SK-N-MC (cell line): ENCODE data around the gene DCDC2C.

Source experiments
- DNase-seq: peaks from one replicate; pipeline ENCODE4 v3.0.0-alpha.2; 2011; ENCODE audit warnings: low read depth, low spot score
- H3K27ac ChIP-seq: fragments of 200-600 bp; sonication (generic); 2 replicates; pipeline ENCODE4 v1.5.1; 2016; ENCODE audit warnings: mixed run types
- H3K36me3 ChIP-seq: fragments of 200-600 bp; sonication (generic); 2 replicates; pipeline ENCODE4 v1.6.1; 2017; ENCODE audit warnings: antibody characterized with exemption, low read length, mixed read lengths; ENCODE audit not compliant: insufficient read depth
- H3K4me3 ChIP-seq: fragments of 200-600 bp; sonication (generic); 2 replicates; pipeline ENCODE4 v1.5.1; 2016
- H3K9ac ChIP-seq: fragments of 200-600 bp; sonication (generic); 2 replicates; pipeline ENCODE4 v1.8.0; 2017; ENCODE audit warnings: mixed run types, mixed read lengths; ENCODE audit not compliant: insufficient read length
- H3K9me3 ChIP-seq: fragments of 200-600 bp; sonication (generic); 2 replicates; pipeline ENCODE4 v1.6.1; 2017; ENCODE audit warnings: low read depth, mild to moderate bottlenecking, antibody characterized with exemption, low read length, moderate library complexity, mixed read lengths
- EZH2 ChIP-seq: fragments of 200-600 bp; sonication (generic); IDR thresholded peaks from one replicate; pipeline ENCODE4 v1.6.1; 2017; ENCODE audit warnings: antibody characterized with exemption
- FOXP2 ChIP-seq: optimal IDR thresholded peaks from 2 replicates; pipeline ENCODE3; 2011; ENCODE audit warnings: mild to moderate bottlenecking, moderate library complexity; ENCODE audit not compliant: insufficient read depth; ENCODE audit errors: extremely low read length, control extremely low read depth
- POLR2AphosphoS5 ChIP-seq: IDR thresholded peaks from 2 replicates; pipeline ENCODE4 v1.6.1; 2012; ENCODE audit warnings: mild to moderate bottlenecking, low read depth, low read length, borderline replicate concordance

Gene DCDC2C

GRCh38 chr2:3731829-3732228, 28.5 kb downstream of the DCDC2C start:
- Histone ChIP-seq H3K27ac (no peak overlapping the region), H3K36me3 (no peaks in the 10 kb centered on the region), H3K9me3 (no peaks in the 10 kb centered on the region), H3K4me3 (no peak overlapping the region), H3K9ac (no peak overlapping the region)
- DNase-seq: no peak
- TF ChIP-seq EZH2: no peak
- TF ChIP-seq POLR2AphosphoS5: no peak
- no peak for TF ChIP-seq FOXP2

DNA sequence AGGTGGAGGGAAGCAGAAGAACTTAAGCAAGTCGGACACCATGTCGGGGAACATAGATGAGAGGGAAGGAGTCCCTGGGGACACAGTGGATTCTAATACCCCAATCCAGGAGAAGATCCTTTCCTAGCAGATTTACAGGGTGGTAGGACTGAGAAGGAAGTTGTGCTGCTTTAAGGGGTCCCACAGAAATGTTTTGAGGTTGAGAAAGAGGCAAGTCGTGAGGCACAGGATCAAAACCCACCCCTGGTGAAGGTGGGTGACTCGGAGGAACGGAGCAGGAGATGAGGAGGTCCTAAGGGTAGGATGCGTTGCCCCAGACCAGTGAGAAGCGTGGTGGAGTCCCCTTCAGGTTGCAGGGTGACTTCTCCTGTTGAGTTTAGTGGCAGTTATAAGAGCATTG, 32.7 kb downstream of the DCDC2C start:
- no peak for DNase-seq
- no peaks in the 10 kb centered on the region for H3K9me3 ChIP-seq
- no peak overlapping the region for H3K4me3 ChIP-seq
- TF ChIP-seq FOXP2: no peak
- TF ChIP-seq EZH2: no peak
- no peak for TF ChIP-seq POLR2AphosphoS5
- H3K27ac ChIP-seq: no peak overlapping the region
- no peak overlapping the region for H3K9ac ChIP-seq
- no peaks in the 10 kb centered on the region for H3K36me3 ChIP-seq

DNA sequence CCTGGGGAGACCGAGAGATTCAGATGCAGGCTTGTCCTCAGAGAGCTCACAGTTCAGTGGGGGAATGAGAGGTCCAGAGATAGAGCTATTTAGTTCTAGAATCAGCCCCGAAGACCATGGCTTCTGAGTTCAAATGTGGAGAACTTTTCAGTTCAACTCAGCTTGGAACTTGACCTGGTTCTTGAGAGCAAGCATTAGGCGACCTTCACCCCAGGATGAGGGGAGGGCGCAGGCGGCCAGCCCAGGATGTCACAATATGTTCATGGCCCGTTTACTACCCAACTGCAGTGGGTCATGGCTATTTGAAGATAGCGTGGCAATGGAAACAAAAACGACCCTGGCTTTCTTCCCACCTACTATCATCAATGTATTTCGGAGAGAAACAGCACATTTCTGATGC, 33.8 kb downstream of the DCDC2C start:
- H3K9ac ChIP-seq: no peak overlapping the region
- H3K27ac ChIP-seq: no peak overlapping the region
- TF ChIP-seq EZH2 (no peak), FOXP2 (no peak), POLR2AphosphoS5 (no peak)

DNA sequence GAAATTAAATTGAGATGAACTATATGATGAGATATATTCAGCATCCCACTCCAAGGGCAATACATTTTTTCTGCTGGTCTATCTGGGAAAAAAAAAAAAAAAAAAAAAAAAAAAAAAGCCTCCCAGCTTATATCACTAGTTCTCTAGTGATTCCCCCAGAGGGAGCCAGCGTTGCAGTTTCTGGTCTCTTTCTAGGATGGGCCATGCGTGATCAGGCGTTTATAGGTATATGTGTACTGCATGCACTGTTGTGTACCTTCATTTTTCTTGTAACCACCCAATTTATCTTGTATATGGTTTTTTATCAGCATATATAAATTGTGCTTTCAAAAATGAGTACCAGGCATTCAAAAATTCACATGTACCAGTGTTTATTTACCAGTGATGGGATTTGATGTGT, 35.1 kb downstream of the DCDC2C start:
- TF ChIP-seq FOXP2: no peak
- no peak for TF ChIP-seq EZH2
- TF ChIP-seq POLR2AphosphoS5: no peak
- no peak for DNase-seq
- Histone ChIP-seq H3K27ac (peak overlapping the region; percentile 87), H3K9ac (no peak overlapping the region), H3K4me3 (no peak overlapping the region), H3K9me3 (no peaks in the 10 kb centered on the region), H3K36me3 (no peaks in the 10 kb centered on the region)

More for the DNA sequence above, 33.8 kb downstream of the DCDC2C start:
- no peak for DNase-seq
- H3K9me3 ChIP-seq: no peaks in the 10 kb centered on the region
- no peak overlapping the region for H3K4me3 ChIP-seq
- no peaks in the 10 kb centered on the region for H3K36me3 ChIP-seq

DNA sequence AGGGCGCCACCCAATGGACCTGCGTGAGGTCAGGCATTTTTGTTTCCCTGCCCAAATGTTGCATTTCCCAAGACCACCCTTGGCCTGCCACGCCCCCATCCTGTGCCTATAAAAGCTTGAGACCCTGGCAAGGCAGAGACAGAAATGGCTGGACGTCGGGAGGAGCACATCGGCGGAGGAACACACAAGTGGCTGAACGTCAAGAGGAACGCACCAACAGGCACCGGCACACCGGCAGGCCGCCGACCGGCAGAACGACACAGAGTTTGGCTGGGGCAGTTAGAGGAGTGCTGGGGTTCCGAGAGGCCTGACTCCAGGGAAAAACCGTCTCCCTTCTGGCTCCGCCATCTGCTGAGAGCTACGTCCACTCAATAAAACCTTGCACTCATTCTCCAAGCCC, 35.9 kb downstream of the DCDC2C start:
- no peak overlapping the region for H3K9ac ChIP-seq
- no peak overlapping the region for H3K4me3 ChIP-seq
- no peaks in the 10 kb centered on the region for H3K9me3 ChIP-seq
- peak overlapping the region; percentile 87 for H3K27ac ChIP-seq
- TF ChIP-seq FOXP2 (no peak), POLR2AphosphoS5 (no peak), EZH2 (no peak)
- no peaks in the 10 kb centered on the region for H3K36me3 ChIP-seq
- DNase-seq: no peak

- no peaks in the 10 kb centered on the region for H3K36me3 ChIP-seq
- H3K27ac ChIP-seq: peak overlapping the region; percentile 87
- no peaks in the 10 kb centered on the region for H3K9me3 ChIP-seq
- peak overlapping the region; percentile 56 for H3K9ac ChIP-seq
- TF ChIP-seq FOXP2 (no peak), POLR2AphosphoS5 (no peak), EZH2 (no peak)
- peak overlapping the region; percentile 61 for H3K4me3 ChIP-seq
- DNase-seq: no peak
Observed at GRCh38 chr2:3741396-3741795, 38.0 kb downstream of the DCDC2C start.

DNA sequence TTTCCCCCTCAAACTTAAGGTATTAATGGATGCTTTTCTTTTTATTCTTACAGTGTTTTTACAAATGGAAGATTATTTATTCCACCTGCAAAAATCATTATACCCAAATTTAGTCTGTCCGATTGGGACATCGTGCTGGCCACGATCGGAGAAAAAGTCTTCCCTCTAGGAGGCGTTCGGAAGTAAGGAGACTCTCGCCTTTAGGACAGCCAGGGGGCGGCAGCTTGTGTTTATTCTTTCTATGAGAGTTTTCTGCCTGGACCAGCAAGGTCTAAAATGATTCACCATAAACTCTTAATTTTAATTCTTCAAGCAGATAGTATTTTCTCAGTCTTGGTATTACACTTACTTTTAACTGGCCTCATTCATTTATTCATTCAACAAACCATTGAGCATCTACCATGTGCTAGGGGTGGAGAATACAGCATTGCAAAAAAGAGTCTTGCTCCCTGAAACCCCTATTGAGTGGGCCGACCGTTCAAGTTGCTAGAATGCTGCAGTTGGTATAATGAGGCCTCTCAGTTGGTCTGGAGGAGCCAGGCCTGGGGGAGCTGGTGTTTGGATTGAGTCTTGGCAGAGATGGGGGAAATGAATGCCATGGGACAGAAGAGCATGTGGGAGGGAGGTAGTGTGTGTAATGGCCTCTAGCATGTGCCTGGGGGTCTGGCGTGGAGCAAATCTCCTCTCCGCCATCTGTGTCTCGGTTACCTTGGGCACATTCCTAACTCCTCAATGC, 38.7 kb downstream of the DCDC2C start:
- Histone ChIP-seq H3K4me3 (no peak overlapping the region), H3K36me3 (no peaks in the 10 kb centered on the region), H3K9ac (no peak overlapping the region), H3K9me3 (no peaks in the 10 kb centered on the region), H3K27ac (no peak overlapping the region)
- no peak for DNase-seq
- TF ChIP-seq EZH2 (no peak), POLR2AphosphoS5 (no peak), FOXP2 (no peak)

DNA sequence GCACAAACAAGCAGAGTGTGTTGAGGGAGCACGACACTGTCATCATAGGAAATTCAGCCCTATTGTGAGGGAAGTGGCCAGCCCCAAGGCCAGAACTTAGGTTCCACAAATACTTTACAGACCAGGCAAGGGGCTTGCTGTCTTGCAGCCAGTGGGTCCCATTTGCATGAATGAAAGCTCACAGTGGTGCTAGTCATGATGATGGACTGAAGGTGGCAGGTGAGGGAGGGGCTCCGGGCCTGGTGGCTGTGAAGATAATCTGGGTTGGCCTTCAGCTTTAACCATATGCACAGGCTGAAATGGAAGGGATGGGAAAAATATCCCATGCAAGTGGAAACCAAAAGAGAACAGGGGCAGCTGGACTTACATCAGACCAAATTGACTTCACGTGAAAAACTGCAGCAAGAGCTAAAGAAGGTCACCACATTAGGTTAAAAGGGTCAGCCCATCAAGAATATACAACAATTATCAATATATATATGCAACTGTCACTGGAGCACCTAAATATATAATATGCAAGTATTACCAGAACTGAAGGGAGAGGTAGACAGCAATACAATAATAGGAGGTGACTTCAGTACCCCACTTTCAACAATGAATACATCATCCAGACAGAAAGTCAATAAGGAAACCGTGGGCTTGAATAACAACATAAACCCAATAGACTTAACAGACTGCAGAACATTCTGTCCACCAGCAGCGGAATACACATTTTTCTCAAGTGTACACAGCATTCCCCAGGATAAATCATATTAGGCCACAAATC, 39.6 kb downstream of the DCDC2C start:
- H3K9me3 ChIP-seq: no peaks in the 10 kb centered on the region
- no peak overlapping the region for H3K4me3 ChIP-seq
- no peak overlapping the region for H3K9ac ChIP-seq
- no peak for DNase-seq
- no peaks in the 10 kb centered on the region for H3K36me3 ChIP-seq
- TF ChIP-seq POLR2AphosphoS5: no peak
- TF ChIP-seq EZH2: no peak
- no peak for TF ChIP-seq FOXP2
- H3K27ac ChIP-seq: no peak overlapping the region
